GM12873 (cell line): ENCODE measurements around the gene EVI2A.

Experiments
- TF ChIP-seq, protein P1 (sequence below): IDR thresholded peaks from 2 replicates; pipeline ENCODE4 v1.5.1; 2012; ENCODE audit warnings: low read depth, mild to moderate bottlenecking, moderate library complexity, low read length, control low read depth; ENCODE audit not compliant: insufficient read depth; ENCODE audit errors: missing control alignments

The EVI2A gene

GRCh38 chr17:31286587-31286986 is 34.8 kb downstream of the EVI2A start:
- TF ChIP-seq, protein P1, sequence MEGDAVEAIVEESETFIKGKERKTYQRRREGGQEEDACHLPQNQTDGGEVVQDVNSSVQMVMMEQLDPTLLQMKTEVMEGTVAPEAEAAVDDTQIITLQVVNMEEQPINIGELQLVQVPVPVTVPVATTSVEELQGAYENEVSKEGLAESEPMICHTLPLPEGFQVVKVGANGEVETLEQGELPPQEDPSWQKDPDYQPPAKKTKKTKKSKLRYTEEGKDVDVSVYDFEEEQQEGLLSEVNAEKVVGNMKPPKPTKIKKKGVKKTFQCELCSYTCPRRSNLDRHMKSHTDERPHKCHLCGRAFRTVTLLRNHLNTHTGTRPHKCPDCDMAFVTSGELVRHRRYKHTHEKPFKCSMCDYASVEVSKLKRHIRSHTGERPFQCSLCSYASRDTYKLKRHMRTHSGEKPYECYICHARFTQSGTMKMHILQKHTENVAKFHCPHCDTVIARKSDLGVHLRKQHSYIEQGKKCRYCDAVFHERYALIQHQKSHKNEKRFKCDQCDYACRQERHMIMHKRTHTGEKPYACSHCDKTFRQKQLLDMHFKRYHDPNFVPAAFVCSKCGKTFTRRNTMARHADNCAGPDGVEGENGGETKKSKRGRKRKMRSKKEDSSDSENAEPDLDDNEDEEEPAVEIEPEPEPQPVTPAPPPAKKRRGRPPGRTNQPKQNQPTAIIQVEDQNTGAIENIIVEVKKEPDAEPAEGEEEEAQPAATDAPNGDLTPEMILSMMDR = no peak

DNA sequence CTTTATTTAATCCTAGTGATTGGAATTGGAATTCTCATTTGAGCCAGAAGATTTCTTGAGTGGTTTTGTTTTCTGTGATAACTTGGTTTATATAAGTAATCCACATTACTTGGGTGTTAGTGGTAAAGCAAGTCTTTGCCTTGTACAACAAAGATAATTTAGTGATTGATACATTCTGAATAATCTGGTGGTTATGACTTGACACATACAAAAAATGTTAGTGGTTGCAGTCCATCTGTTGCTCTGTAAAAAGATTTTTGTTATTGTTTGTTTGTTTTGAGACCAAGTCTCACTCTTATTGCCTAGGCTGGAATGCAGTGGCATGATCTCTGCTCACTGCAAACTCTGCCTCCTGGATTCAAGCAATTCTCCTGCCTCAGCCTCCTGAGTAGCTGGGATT is 37.6 kb downstream of the EVI2A start:
- TF ChIP-seq, protein P1 = no peak

GRCh38 chr17:31281061-31281460 is 40.4 kb downstream of the EVI2A start:
- TF ChIP-seq, protein P1 = no peak

DNA sequence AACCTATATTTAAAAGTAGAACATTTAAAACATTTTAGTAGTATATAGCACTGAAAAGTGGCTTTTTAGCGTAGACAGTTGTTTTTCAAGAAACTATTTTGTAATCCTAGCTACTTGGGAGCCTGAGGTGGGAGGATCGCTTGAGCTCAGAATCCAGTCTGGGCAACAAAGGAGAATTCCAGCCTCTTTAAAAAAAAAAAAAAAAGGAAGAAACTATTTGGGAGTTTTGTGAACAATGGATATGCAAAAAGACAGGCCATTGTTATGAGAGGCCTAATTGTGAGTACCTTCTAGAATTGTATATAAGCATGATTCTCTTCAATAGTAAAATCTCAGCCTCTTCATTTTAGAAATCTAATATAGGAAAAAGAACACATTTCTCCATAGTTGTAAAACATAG is 42.0 kb downstream of the EVI2A start:
- TF ChIP-seq, protein P1 = no peak

- TF ChIP-seq, protein P1 = no peak
Measured at GRCh38 chr17:31275116-31275515, 46.3 kb downstream of the EVI2A start.

- TF ChIP-seq, protein P1 = no peak
Measured at GRCh38 chr17:31274252-31274651, 47.2 kb downstream of the EVI2A start.

DNA sequence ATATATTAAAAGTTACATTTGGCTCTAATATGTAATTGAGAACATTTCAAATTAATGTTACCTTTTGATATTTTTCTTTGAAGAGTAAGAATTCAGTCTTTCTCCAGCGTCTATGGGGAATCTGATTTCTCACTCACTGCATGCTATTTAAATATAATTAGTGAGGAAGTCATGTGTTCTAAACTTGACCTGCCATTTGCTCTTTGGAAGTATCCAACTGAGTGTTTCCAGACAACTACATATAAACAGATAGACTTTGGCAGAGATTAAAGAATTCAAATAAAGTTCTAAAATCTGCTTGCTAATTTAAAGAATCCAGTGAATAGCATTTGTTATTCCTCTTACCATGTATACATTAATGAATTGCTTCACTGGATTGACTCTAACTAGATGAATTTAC is 47.9 kb downstream of the EVI2A start:
- TF ChIP-seq, protein P1 = no peak
